B cell (primary cell): ENCODE data around the gene AQP5. TPM values are rescaled to one million over a fixed set of nuclear protein-coding genes. Genes with fewer than 3 reads are reported as not detected.

Experiments used
- ATAC-seq: fragments of 200-7000 bp; cut with Tn5 transposase; one replicate; pipeline ENCODE4 v1.10.0; 2021; ENCODE audit warnings: low read depth, mild to moderate bottlenecking, moderate number of reproducible peaks, moderate library complexity
- CTCF ChIA-PET: fragments of 350-600 bp; sonication (Branson Sonifier 250); formaldehyde crosslinking; loops from one replicate; lab custom pipeline; 2021; ENCODE audit warnings: antibody characterized with exemption, inconsistent platforms; lab: Charles Lee
- POLR2A ChIA-PET: fragments of 350-600 bp; sonication (Branson Sonifier 250); formaldehyde crosslinking; loops from one replicate; lab custom pipeline; 2021; ENCODE audit warnings: antibody characterized with exemption; lab: Charles Lee
- DNase-seq: peaks from one replicate; pipeline ENCODE4 v3.0.0; 2013
- H2AFZ ChIP-seq: 2 replicates; pipeline ENCODE4 v1.6.1; 2012; ENCODE audit warnings: mild to moderate bottlenecking, low read depth, low read length; ENCODE audit not compliant: insufficient read depth, poor library complexity, severe bottlenecking
- H3K27ac ChIP-seq, 2 donors: 1 replicate in 1 of 2; 2 replicates in 1 of 2; pipeline ENCODE4 v1.5.1; 2012 to 2013; ENCODE audit warnings: low read length in 2 of 2, mild to moderate bottlenecking in 2 of 2, moderate library complexity in 1 of 2
- H3K27me3 ChIP-seq, 4 experiments: fragments of 200-600 bp in 1 of 4; sonication (generic) in 1 of 4; replicated peaks in 1 of 4; 1 replicate in 2 of 4; 2 replicates in 2 of 4; pipeline versions ENCODE4 v1.6.1 to v1.7.0; 2013 to 2016; ENCODE audit warnings: low read length in 3 of 4, mild to moderate bottlenecking in 2 of 4, mixed read lengths in 1 of 4, moderate library complexity in 1 of 4; ENCODE audit not compliant: insufficient read depth in 4 of 4, control insufficient read depth in 3 of 4; ENCODE audit errors: control extremely low read depth in 1 of 4
- H3K36me3 ChIP-seq, 2 experiments: replicated peaks in 1 of 2; 1 replicate in 1 of 2; 2 replicates in 1 of 2; pipeline versions ENCODE4 v1.6.1 to v1.7.1; 2013; ENCODE audit warnings: low read length in 1 of 2; ENCODE audit not compliant: insufficient read depth in 2 of 2, control insufficient read depth in 1 of 2; ENCODE audit errors: control extremely low read depth in 1 of 2, extremely low read depth in 1 of 2
- H3K4me1 ChIP-seq, 2 donors: fragments of 200-600 bp in 1 of 2; sonication (generic) in 1 of 2; 1 replicate in 1 of 2; 2 replicates in 1 of 2; pipeline versions ENCODE4 v1.5.1 to v1.6.1; 2013 to 2017; ENCODE audit warnings: low read length in 2 of 2; ENCODE audit not compliant: control insufficient read depth in 2 of 2, insufficient read depth in 2 of 2
- H3K4me2 ChIP-seq: replicated peaks from 2 replicates; pipeline ENCODE3; 2012; ENCODE audit warnings: mild to moderate bottlenecking, low read depth, low read length; ENCODE audit not compliant: poor library complexity, severe bottlenecking
- H3K4me3 ChIP-seq, 5 experiments: fragments of 200-600 bp in 1 of 5; sonication (generic) in 1 of 5; 1 replicate in 3 of 5; 2 replicates in 2 of 5; pipeline versions ENCODE4 v1.5.1 to v1.7.0; 2011 to 2016; ENCODE audit warnings: low read length in 4 of 5, mild to moderate bottlenecking in 4 of 5, low read depth in 2 of 5, control low read depth in 1 of 5, moderate library complexity in 1 of 5; ENCODE audit not compliant: insufficient read depth in 1 of 5; ENCODE audit errors: control extremely low read depth in 1 of 5, extremely low read depth in 1 of 5
- H3K79me2 ChIP-seq: fragments of 200-600 bp; sonication (generic); one replicate; pipeline ENCODE4 v1.6.0; 2016; ENCODE audit warnings: low read length; ENCODE audit not compliant: control insufficient read depth, insufficient read depth
- H3K9ac ChIP-seq: fragments of 200-600 bp; sonication (generic); 2 replicates; pipeline ENCODE4 v1.6.1; 2017; ENCODE audit warnings: mild to moderate bottlenecking, low read length, moderate library complexity
- H3K9me3 ChIP-seq, 3 donors: one replicate each; pipeline versions ENCODE4 v1.6.1 to v1.7.1; 2013; ENCODE audit warnings: low read length in 2 of 3; ENCODE audit not compliant: control insufficient read depth in 2 of 3, insufficient read depth in 1 of 3; ENCODE audit errors: control extremely low read depth in 1 of 3
- H4K20me1 ChIP-seq: 2 replicates; pipeline ENCODE4 v1.6.0; 2012; ENCODE audit warnings: mild to moderate bottlenecking, low read length; ENCODE audit not compliant: insufficient read depth, control insufficient read depth, poor library complexity, severe bottlenecking
- H3K27ac Mint-ChIP-seq: one replicate; pipeline ENCODE4 v1.8.0; 2021; ENCODE audit warnings: mixed read lengths
- H3K27me3 Mint-ChIP-seq: one replicate; pipeline ENCODE4 v1.8.0; 2021; ENCODE audit warnings: mixed read lengths
- H3K4me1 Mint-ChIP-seq: one replicate; pipeline ENCODE4 v1.8.0; 2021; ENCODE audit warnings: mixed read lengths
- H3K4me3 Mint-ChIP-seq: one replicate; pipeline ENCODE4 v1.8.0; 2021; ENCODE audit warnings: mixed read lengths
- H3K9me3 Mint-ChIP-seq: one replicate; pipeline ENCODE4 v1.8.0; 2022; ENCODE audit warnings: mixed read lengths; ENCODE audit not compliant: insufficient read depth
- EZH2 ChIP-seq: IDR thresholded peaks from 2 replicates; pipeline ENCODE4 v1.6.1; 2012; ENCODE audit warnings: borderline replicate concordance, low read depth, mild to moderate bottlenecking, moderate library complexity, low read length; ENCODE audit not compliant: insufficient read depth, poor library complexity, severe bottlenecking
- WGBS: methylation state at CpG from one replicate; pipeline ENCODE4 v1.1.5; 2013; ENCODE audit warnings: missing lambda C conversion rate; ENCODE audit not compliant: insufficient coverage; 5-methylcytosine and 5-hydroxymethylcytosine counted together
- intact Hi-C: fragments of 100-400 bp; cut with micrococcal nuclease; formaldehyde crosslinking; loops from one replicate; pipeline ENCODE4 v1.10.0; 2022
- polyA plus RNA-seq: library from polyadenylated mRNA; depleted of rRNA; stranded (reverse); fragments of >200 nt; gene quantifications from 2 replicates; pipeline ENCODE4 v1.2.3, GENCODE V29; 2012
- total RNA-seq, 2 donors: library from RNA; stranded (reverse); fragments of 120-200 nt in 1 of 2; gene quantifications; 1 replicate in 1 of 2; 2 replicates in 1 of 2; pipeline versions ENCODE4 v1.2.3 to v1.2.4, GENCODE V29; 2013 to 2022
- TF ChIP-seq, protein P1 (sequence below): fragments of 200-600 bp; IDR thresholded peaks from one replicate; pipeline ENCODE4 v1.8.0; 2022; ENCODE audit warnings: antibody characterized with exemption, mild to moderate bottlenecking

The AQP5 gene
- total and polyA plus RNA-seq, 2 donors (not counting 1 experiment from before 2014, with no cell fraction given) = not detected

- H3K4me2 ChIP-seq = no peak overlapping the region
- Mint-ChIP-seq H3K9me3 (no peaks in the 10 kb centered on the region), H3K4me1 (no peaks in the 10 kb centered on the region), H3K27me3 (peaks cover 8% of the 10 kb centered on the region), H3K27ac (no peak overlapping the region), H3K4me3 (no peak overlapping the region)
- no peaks in the 10 kb centered on the region for H3K4me1 ChIP-seq
- H3K27me3 ChIP-seq = no peaks in the 10 kb centered on the region
- ChIA-PET CTCF (interaction anchor here (0.9 to 2.5 kb wide), 2 partner anchors 17 to 142 kb away, joined by 4 to 10 read pairs; no protein-coding TSS in a partner anchor), POLR2A (no interaction called here)
- H3K27ac ChIP-seq = no peak overlapping the region
- DNase-seq = no peak
- no peak for ATAC-seq
- no peaks in the 10 kb centered on the region for H3K36me3 ChIP-seq
- WGBS = 88% methylated on average over 6 of the region's 6 CpGs
- no peak overlapping the region for H3K9ac ChIP-seq
- H4K20me1 ChIP-seq = no peaks in the 10 kb centered on the region
- H2AFZ ChIP-seq = no peak overlapping the region
- TF ChIP-seq EZH2 = no peak
- TF ChIP-seq, protein P1, sequence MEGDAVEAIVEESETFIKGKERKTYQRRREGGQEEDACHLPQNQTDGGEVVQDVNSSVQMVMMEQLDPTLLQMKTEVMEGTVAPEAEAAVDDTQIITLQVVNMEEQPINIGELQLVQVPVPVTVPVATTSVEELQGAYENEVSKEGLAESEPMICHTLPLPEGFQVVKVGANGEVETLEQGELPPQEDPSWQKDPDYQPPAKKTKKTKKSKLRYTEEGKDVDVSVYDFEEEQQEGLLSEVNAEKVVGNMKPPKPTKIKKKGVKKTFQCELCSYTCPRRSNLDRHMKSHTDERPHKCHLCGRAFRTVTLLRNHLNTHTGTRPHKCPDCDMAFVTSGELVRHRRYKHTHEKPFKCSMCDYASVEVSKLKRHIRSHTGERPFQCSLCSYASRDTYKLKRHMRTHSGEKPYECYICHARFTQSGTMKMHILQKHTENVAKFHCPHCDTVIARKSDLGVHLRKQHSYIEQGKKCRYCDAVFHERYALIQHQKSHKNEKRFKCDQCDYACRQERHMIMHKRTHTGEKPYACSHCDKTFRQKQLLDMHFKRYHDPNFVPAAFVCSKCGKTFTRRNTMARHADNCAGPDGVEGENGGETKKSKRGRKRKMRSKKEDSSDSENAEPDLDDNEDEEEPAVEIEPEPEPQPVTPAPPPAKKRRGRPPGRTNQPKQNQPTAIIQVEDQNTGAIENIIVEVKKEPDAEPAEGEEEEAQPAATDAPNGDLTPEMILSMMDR = no peak
- H3K4me3 ChIP-seq = no peak overlapping the region
- intact Hi-C loops = no loop called here
- H3K79me2 ChIP-seq = no peaks in the 10 kb centered on the region
- H3K9me3 ChIP-seq = no peaks in the 10 kb centered on the region
Observed at GRCh38 chr12:49928471-49928870, 33.2 kb upstream of the AQP5 start.

DNA sequence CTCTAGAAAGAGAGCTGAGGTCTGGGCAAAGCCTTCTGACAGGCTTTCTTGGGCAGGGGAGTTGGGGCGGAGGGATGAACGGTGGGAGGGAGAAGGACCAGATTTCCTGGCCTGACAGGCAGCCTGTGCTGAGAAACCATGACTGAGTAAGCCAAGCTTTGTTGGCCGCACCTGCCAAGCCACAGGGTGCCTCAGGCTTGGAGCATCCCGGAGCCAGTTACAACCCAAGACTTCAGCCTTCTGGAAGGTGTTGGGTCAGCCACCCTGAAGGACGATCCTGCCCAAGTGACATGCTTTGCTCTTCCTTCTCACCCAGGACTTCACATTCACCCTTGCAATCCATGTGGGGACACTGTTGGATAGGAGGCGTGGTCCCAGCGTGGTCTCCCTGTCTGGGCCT, 32.1 kb upstream of the AQP5 start:
- no peak overlapping the region for H3K27ac ChIP-seq
- no peak overlapping the region for H3K4me3 ChIP-seq
- no peaks in the 10 kb centered on the region for H3K36me3 ChIP-seq
- no peak overlapping the region for H3K4me3 Mint-ChIP-seq
- ATAC-seq (no peak), DNase-seq (no peak)
- CTCF ChIA-PET = interaction anchor here (1.8 to 2.5 kb wide), 2 partner anchors 16 to 168 kb away, joined by 4 to 10 read pairs; no protein-coding TSS in a partner anchor
- no peaks in the 10 kb centered on the region for H3K9me3 ChIP-seq
- H3K27me3 Mint-ChIP-seq = peaks cover 10% of the 10 kb centered on the region
- H3K9ac ChIP-seq = no peak overlapping the region
- TF ChIP-seq, protein P1 = no peak
- no peak for TF ChIP-seq EZH2
- no peak overlapping the region for H2AFZ ChIP-seq
- 100% methylated on average over 5 of the region's 7 CpGs for WGBS
- no peaks in the 10 kb centered on the region for H3K27me3 ChIP-seq
- no peaks in the 10 kb centered on the region for H3K9me3 Mint-ChIP-seq
- H3K4me2 ChIP-seq = no peak overlapping the region
- no peak overlapping the region for H3K27ac Mint-ChIP-seq
- no peaks in the 10 kb centered on the region for H3K79me2 ChIP-seq
- H3K4me1 Mint-ChIP-seq = no peaks in the 10 kb centered on the region
- intact Hi-C loops = no loop called here
- no peaks in the 10 kb centered on the region for H3K4me1 ChIP-seq
- no peaks in the 10 kb centered on the region for H4K20me1 ChIP-seq
- POLR2A ChIA-PET = no interaction called here
